ENCODE measurements around the gene SEPTIN5. TPM values are rescaled to one million over a fixed set of nuclear protein-coding genes. Genes with fewer than 3 reads are reported as not detected.
"Not testable (repeated sequence)": the region's sequence is repeated elsewhere in the genome, so short reads cannot be mapped to it uniquely, and the experiment has no call there.

SEPTIN5 gene
- total RNA-seq, 1 donor from 2014 or later = 197 TPM

DNA sequence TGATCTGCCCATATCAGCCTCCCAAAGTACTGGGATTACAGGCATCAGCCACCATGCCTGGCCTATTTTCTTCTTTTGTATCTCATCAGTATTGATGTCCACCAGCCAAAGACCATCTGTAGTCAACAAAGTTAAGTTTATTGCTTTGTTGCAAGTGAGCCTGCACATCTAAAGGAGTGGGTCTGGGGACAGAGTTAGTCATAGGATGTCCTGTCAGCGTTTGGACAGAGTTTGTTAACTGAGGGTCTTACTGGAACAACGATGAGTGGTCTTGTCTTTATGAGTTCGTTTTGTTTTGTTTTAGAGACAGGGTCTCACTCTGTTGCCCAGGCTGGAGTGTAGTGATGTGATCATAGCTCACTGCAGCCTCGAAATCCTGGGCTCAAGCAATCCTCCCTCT, 40.6 kb upstream of the SEPTIN5 start:
- Mint-ChIP-seq H3K27ac (ENCODE audit: unreplicated experiment) (no peak overlapping the region), H3K4me1 (ENCODE audit: low read depth) (peaks cover 42% of the 10 kb centered on the region), H3K36me3 (ENCODE audit: low read depth) (peaks cover 3% of the 10 kb centered on the region), H3K27me3 (ENCODE audit: low read depth) (no peaks in the 10 kb centered on the region), H3K9me3 (ENCODE audit: low read depth) (peaks cover 8% of the 10 kb centered on the region), H3K4me3 (ENCODE audit: unreplicated experiment) (no peak overlapping the region)
- no peak for DNase-seq (ENCODE audit: low spot score)
- TF ChIP-seq, protein P1, sequence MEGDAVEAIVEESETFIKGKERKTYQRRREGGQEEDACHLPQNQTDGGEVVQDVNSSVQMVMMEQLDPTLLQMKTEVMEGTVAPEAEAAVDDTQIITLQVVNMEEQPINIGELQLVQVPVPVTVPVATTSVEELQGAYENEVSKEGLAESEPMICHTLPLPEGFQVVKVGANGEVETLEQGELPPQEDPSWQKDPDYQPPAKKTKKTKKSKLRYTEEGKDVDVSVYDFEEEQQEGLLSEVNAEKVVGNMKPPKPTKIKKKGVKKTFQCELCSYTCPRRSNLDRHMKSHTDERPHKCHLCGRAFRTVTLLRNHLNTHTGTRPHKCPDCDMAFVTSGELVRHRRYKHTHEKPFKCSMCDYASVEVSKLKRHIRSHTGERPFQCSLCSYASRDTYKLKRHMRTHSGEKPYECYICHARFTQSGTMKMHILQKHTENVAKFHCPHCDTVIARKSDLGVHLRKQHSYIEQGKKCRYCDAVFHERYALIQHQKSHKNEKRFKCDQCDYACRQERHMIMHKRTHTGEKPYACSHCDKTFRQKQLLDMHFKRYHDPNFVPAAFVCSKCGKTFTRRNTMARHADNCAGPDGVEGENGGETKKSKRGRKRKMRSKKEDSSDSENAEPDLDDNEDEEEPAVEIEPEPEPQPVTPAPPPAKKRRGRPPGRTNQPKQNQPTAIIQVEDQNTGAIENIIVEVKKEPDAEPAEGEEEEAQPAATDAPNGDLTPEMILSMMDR (IDR thresholded peaks at IDR 0.05) = no peak

DNA sequence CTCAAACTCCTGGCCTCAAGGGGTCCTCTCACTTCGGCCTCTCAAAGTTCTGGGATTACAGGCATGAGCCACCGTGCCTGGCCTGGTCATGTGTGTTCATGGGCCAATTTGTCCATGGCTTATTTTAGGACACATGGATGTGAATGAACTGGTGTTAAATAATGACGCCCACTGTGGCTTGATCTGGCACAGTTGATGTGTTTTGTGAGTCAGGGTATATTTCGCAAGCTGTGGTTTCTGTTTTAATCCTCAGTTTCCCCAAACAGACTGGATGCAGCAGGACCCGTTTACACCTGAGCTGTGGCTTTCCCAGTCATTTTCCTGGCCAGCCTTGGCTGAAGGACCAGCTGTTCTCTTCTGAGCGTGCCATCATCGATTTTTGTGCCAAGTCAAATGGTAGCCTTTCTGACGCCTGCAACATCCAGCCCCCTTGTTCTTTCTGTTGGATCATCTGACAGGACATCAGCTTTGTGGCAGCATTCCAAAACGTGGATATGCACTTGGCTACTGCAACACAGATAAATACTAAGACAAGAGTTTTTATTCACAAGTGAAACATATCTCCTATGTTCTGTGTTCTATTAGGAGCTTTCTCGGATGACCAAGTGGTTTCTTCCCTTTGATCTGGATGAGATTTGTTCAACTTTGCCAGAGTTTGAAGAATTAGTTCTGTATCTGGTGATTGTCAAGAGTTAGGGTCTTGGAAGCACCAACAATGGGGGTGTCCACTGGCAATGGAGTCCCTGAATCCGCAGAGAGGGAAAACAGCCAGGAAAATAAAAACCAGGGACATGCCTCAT, 40.0 kb upstream of the SEPTIN5 start:
- Mint-ChIP-seq H3K27ac (ENCODE audit: unreplicated experiment) (no peak overlapping the region), H3K4me1 (ENCODE audit: low read depth) (peaks cover 42% of the 10 kb centered on the region)

DNA sequence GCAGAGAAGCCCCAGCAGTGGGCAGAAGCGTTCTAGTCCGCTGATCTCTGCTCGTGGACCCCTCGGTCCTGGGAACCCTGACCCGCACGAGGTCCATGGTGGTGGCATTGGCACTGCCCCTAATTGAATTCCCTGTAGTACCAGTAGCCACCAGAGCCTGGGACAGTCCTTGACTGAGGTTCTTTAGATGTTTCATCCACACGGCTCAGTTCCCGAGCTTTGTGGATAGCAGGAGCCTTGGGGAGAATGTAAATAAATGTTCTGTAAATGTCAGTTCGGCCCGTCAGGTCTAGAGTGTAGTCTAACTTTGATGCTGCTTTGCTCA, 39.4 kb upstream of the SEPTIN5 start:
- peaks cover 8% of the 10 kb centered on the region for H3K9me3 Mint-ChIP-seq (ENCODE audit: low read depth)
- no peak overlapping the region for H3K4me3 Mint-ChIP-seq (ENCODE audit: unreplicated experiment)
- H3K27ac Mint-ChIP-seq (ENCODE audit: unreplicated experiment) = no peak overlapping the region
- TF ChIP-seq, protein P1 (IDR thresholded peaks at IDR 0.05) = no peak
- H3K27me3 Mint-ChIP-seq (ENCODE audit: low read depth) = no peaks in the 10 kb centered on the region
- H3K4me1 Mint-ChIP-seq (ENCODE audit: low read depth) = peaks cover 39% of the 10 kb centered on the region
- peak; percentile 37 for DNase-seq (ENCODE audit: low spot score)
- H3K36me3 Mint-ChIP-seq (ENCODE audit: low read depth) = peaks cover 3% of the 10 kb centered on the region

More for the DNA sequence above, 40.0 kb upstream of the SEPTIN5 start:
- TF ChIP-seq, protein P1 (IDR thresholded peaks at IDR 0.05) = no peak
- DNase-seq (ENCODE audit: low spot score) = no peak
- Mint-ChIP-seq H3K9me3 (ENCODE audit: low read depth) (peaks cover 8% of the 10 kb centered on the region), H3K36me3 (ENCODE audit: low read depth) (peaks cover 3% of the 10 kb centered on the region), H3K4me3 (ENCODE audit: unreplicated experiment) (no peak overlapping the region), H3K27me3 (ENCODE audit: low read depth) (no peaks in the 10 kb centered on the region)

DNA sequence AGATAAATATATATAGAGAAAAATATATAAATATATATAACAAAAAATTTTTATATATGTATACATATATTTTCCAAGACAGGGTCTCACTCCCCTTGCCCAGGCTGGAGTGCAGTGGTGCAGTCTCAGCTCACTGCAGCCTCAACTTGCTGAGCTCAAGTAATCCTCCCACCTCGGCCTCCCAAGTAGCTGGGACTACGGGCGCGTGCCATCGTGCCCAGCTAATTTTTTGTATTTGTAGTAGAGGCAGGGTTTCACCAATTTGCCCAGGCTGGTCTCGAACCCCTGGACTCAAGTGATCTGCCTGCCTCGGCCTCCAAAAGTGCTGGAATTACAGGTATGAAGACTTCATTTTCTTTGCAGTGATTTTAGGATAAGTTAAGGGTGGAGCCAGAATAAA, 38.9 kb upstream of the SEPTIN5 start:
- no peaks in the 10 kb centered on the region for H3K27me3 Mint-ChIP-seq (ENCODE audit: low read depth)
- no peak overlapping the region for H3K27ac Mint-ChIP-seq (ENCODE audit: unreplicated experiment)
- H3K36me3 Mint-ChIP-seq (ENCODE audit: low read depth) = peaks cover 3% of the 10 kb centered on the region
- peak; percentile 47 for DNase-seq (ENCODE audit: low spot score)
- peaks cover 38% of the 10 kb centered on the region for H3K4me1 Mint-ChIP-seq (ENCODE audit: low read depth)
- H3K9me3 Mint-ChIP-seq (ENCODE audit: low read depth) = peaks cover 8% of the 10 kb centered on the region
- TF ChIP-seq, protein P1 (IDR thresholded peaks at IDR 0.05) = no peak
- no peak overlapping the region for H3K4me3 Mint-ChIP-seq (ENCODE audit: unreplicated experiment)

DNA sequence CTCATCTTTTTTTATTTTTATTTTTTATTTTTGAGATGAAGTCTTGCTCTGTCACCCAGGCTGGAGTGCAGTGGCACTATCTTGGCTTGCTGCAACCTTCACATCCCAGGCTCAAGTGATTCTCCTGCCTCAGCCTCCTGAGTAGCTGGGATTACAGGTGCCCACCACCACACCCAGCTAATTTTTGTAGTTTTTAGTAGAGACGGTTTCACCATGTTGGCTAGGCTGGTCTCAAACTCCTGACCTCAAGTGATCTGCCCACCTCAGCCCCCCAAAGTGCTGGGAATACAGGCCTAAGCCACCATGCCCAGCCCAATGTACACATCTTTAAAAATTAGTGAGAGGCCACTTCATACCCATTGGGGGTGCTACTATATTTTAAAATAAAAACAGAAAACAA, 37.9 kb upstream of the SEPTIN5 start:
- H3K4me1 Mint-ChIP-seq (ENCODE audit: low read depth) = peaks cover 34% of the 10 kb centered on the region
- H3K27me3 Mint-ChIP-seq (ENCODE audit: low read depth); H3K36me3 Mint-ChIP-seq (ENCODE audit: low read depth); H3K9me3 Mint-ChIP-seq (ENCODE audit: low read depth); H3K27ac Mint-ChIP-seq (ENCODE audit: unreplicated experiment); DNase-seq (ENCODE audit: low spot score); H3K4me3 Mint-ChIP-seq (ENCODE audit: unreplicated experiment): not testable (repeated sequence)
